GM12874 (cell line): ENCODE measurements around the gene TCF4.

Experiments
- CTCF ChIP-seq: IDR thresholded peaks from 2 replicates; pipeline ENCODE4 v1.5.1; 2011; ENCODE audit warnings: low read depth, mild to moderate bottlenecking, control low read depth, low read length, moderate library complexity; ENCODE audit not compliant: insufficient read depth

The TCF4 gene

GRCh38 chr18:55473560-55473959 is 114.4 kb downstream of the TCF4 start:
- TF ChIP-seq CTCF, result no peak

DNA sequence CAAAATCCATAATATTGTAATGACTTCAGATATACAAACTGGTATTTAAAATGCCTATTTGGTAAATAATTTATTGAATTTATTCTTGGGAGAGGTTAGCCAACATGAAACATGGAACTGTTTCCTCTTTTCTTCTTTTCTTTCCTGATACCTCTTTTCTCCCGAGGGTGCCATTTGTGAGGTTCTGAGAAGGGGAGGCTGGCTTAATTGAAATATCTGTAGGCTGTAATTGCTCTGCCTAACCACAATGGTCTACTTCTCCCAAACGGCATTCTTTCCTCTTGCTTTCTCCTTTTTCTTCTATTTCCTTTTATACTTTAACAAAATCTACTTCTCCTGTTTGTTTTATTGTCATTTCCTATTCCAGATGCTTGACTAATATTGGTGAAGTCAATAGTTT is 114.9 kb downstream of the TCF4 start:
- TF ChIP-seq CTCF, result no peak

DNA sequence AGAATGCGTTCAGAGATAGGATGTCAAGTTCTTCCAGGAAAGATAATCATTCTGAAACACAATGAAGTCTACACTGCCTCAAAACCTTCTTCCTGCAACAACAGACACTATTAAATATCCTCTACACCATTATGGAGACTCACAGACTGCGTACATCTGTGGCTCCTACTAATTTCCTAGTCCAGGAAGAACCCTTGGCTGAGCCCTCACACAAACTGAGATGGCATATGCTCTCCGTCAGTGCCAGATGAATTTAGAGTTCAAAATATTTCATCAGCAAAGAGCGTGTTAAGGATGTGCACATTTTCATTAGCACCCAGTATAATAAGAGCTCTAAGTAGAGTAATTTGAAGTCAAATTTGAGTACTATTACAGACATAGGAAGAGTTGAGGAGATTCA is 117.2 kb downstream of the TCF4 start:
- TF ChIP-seq CTCF, result no peak

DNA sequence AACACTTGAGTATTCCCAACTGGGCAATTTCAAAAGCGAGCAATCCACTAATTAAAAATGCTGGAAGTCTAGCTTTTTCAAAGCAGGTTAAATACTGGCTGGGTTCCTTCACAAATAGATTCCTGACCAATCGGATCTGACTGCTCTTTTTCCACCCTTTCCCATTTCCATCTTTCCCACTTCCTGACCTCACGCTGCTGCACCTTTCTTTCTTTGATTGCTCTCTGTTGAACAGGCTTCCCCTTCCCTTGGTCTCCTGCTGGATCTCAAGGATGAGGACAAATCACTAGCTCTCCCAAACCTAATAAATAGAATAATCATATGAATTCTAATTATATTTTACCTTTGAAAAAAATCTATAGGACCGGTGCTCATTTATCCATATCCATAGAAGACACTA is 121.2 kb downstream of the TCF4 start:
- TF ChIP-seq CTCF, result no peak

GRCh38 chr18:55465313-55465712 is 122.7 kb downstream of the TCF4 start:
- no peak for TF ChIP-seq CTCF

DNA sequence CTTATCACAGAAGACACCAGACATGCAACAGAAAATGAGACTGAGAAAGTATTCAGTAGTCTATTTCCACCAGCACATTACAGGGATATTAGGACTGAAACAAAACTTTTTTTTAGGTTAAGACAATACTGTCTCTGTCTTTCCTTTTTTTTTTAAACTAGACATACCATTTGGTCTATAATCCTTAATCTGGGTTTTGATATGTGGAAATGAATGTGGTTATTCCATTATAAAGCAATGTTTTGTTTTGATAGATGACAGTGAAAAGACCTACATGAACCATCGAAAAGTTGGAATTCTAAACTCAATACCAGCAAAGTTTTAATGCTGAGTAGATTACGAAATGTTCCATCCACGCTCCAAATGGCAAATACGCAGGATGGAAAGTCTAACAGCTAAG is 123.4 kb downstream of the TCF4 start:
- TF ChIP-seq CTCF, result no peak

DNA sequence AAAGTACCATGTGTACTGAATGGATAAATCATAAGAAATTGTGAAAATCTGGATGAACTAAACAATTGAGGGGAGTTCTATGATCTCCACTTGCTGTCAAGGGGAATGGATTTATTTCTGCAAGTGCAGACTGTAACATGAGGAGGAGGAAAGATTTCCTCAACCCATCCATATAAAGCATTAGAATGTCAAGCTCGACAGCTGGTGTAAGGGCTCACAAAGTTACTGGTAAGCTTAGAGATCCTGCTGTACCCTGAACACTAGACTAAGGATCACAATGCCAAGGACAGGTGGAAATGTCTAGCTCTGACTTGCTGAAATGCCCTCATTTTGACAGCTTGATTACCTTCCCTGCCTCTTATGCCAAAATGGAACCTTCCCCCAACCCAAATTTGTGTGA is 125.3 kb downstream of the TCF4 start:
- TF ChIP-seq CTCF, result no peak

DNA sequence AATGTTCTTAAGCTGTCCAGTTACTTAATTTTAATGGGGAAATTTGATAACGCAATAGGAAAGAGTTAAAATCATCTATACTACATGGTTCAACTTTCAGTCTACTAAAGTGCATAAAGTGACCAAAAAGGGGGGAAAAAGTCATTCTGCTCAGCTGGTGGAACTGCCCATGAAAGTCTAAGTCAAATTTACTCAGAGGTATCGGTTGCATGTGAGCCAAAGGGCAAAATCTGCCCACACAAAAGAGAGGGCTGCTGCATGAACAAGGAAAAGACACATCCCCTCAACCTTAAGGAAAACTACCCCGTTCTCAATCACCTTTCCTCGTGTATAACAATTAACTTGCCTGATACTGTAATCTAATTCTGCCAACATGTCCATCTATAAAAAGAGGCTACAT is 126.1 kb downstream of the TCF4 start:
- no peak for TF ChIP-seq CTCF
